OCI-LY7 (cell line): ENCODE results near the gene SIPA1L3. TPM values are rescaled to one million over a fixed set of nuclear protein-coding genes. Genes with fewer than 3 reads are reported as not detected.
A peak's percentile ranks its signal among the peaks of the same experiment; 100 is the strongest.
"Not testable (repeated sequence)": the region's sequence is repeated elsewhere in the genome, so short reads cannot be mapped to it uniquely, and the experiment has no call there.

Experiments used
- BruUV-seq: library from RNA; stranded (reverse); fragments of 400-500 nt; replicated peaks from 2 replicates; lab custom pipeline; 2021; lab: Mats Ljungman, UMichigan
- CTCF ChIA-PET: fragments of 300-600 bp; sonication (Branson Sonifier 250); formaldehyde crosslinking; loops from one replicate; lab custom pipeline; 2022; ENCODE audit warnings: antibody characterized with exemption; ENCODE audit not compliant: unreplicated experiment; lab: Charles Lee
- POLR2A ChIA-PET: fragments of 300-600 bp; sonication (Branson Sonifier 250); formaldehyde crosslinking; loops from one replicate; lab custom pipeline; 2022; ENCODE audit warnings: antibody characterized with exemption; lab: Charles Lee
- DNase-seq: peaks from one replicate; pipeline ENCODE4 v3.0.0-alpha.2; 2015; ENCODE audit warnings: low spot score
- H2AFZ ChIP-seq: fragments of 200-600 bp; sonication (generic), shearing (Covaris generic); 2 replicates; pipeline ENCODE4 v1.6.1; 2014; ENCODE audit warnings: mild to moderate bottlenecking, antibody characterized with exemption, low read length, moderate library complexity
- H3K27ac ChIP-seq: fragments of 200-600 bp; sonication (generic); 2 replicates; pipeline ENCODE4 v1.5.1; 2014; ENCODE audit warnings: mixed run types, low read depth, mild to moderate bottlenecking, moderate library complexity, low read length, inconsistent platforms; ENCODE audit not compliant: poor library complexity, severe bottlenecking
- H3K36me3 ChIP-seq: fragments of 200-600 bp; sonication (generic); 2 replicates; pipeline ENCODE4 v1.6.1; 2014; ENCODE audit warnings: mild to moderate bottlenecking, antibody characterized with exemption, low read length, moderate library complexity, mixed read lengths; ENCODE audit not compliant: insufficient read depth
- H3K4me1 ChIP-seq: fragments of 200-600 bp; sonication (generic); 2 replicates; pipeline ENCODE4 v1.5.1; 2014; ENCODE audit warnings: mild to moderate bottlenecking, low read length; ENCODE audit not compliant: insufficient read depth, poor library complexity, severe bottlenecking
- H3K4me2 ChIP-seq: fragments of 200-600 bp; sonication (generic); 2 replicates; pipeline ENCODE4 v1.6.1; 2014; ENCODE audit warnings: mild to moderate bottlenecking, low read length
- H3K4me3 ChIP-seq: fragments of 200-600 bp; sonication (generic); 2 replicates; pipeline ENCODE4 v1.5.1; 2014; ENCODE audit warnings: mild to moderate bottlenecking, low read depth, low read length; ENCODE audit not compliant: poor library complexity, severe bottlenecking
- H3K79me2 ChIP-seq: fragments of 200-600 bp; sonication (generic); 2 replicates; pipeline ENCODE4 v1.6.1; 2016; ENCODE audit warnings: low read depth, mild to moderate bottlenecking, low read length, moderate library complexity, mixed read lengths; ENCODE audit not compliant: insufficient read depth
- H3K9me2 ChIP-seq: fragments of 200-600 bp; sonication (generic); 2 replicates; pipeline ENCODE4 v1.6.1; 2016; ENCODE audit warnings: mild to moderate bottlenecking, low read length, mixed read lengths; ENCODE audit not compliant: insufficient read depth
- H3K9me3 ChIP-seq: fragments of 200-600 bp; sonication (generic); 2 replicates; pipeline ENCODE4 v1.6.1; 2014; ENCODE audit warnings: mild to moderate bottlenecking, mixed run types, low read length, mixed read lengths
- H4K20me1 ChIP-seq: fragments of 200-600 bp; sonication (generic); 2 replicates; pipeline ENCODE4 v1.6.1; 2014; ENCODE audit warnings: mild to moderate bottlenecking, antibody characterized with exemption, low read length, moderate library complexity, mixed read lengths; ENCODE audit not compliant: insufficient read depth
- EZH2phosphoT487 ChIP-seq: fragments of 200-600 bp; sonication (generic); IDR thresholded peaks from 2 replicates; pipeline ENCODE4 v1.6.1; 2018; ENCODE audit warnings: low read depth, borderline replicate concordance, mild to moderate bottlenecking, mixed run types, antibody characterized with exemption, low read length, moderate library complexity, mixed read lengths
- intact Hi-C: fragments of 100-400 bp; cut with micrococcal nuclease; formaldehyde crosslinking; loops from one replicate; pipeline ENCODE4 v1.10.0; 2022; ENCODE audit not compliant: unreplicated experiment
- total RNA-seq, 2 experiments: library from RNA; depleted of rRNA in 1 of 2; stranded (reverse); fragments of >200 nt in 1 of 2; shearing (Covaris generic) in 1 of 2; gene quantifications; 2 replicates each; pipeline ENCODE4 v1.2.3, GENCODE V29; 2014 to 2022
- TF ChIP-seq, protein P1 (sequence below): fragments of 200-600 bp; sonication (generic); conservative IDR thresholded peaks from 2 replicates; pipeline ENCODE4 v1.5.1; 2014; ENCODE audit warnings: mild to moderate bottlenecking, antibody characterized with exemption, low read length, moderate library complexity, mixed read lengths

SIPA1L3 gene
- total RNA-seq, 2 experiments from 2014 or later = 21.2 to 84.4 TPM

DNA sequence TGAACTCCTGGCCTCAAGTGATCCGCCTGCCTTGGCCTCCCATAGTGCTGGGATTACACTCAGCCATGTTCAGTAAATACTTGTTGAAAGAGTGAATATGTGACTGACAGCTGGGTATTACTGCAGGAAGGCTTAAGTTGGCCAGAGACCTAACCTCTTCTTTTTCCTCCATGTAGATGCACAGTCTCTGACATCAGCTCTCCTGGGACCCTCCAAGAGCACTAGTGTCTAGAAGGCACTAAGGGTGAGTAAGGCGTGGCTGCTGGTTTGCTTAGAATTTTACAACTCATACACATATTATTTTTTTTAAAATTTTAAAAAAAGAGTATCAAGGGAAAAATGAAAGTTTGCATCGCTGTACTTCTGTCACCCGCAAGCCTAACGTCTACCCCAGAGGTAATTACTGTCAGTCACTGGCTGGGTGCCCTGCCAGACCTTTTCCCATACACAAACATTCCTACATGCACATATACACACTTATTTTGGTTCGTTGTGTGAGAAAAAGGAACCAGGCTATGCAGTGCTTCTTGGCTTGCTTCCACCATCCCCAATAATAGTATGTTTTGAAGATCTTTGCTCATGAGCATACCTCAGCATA is 122.0 kb downstream of the SIPA1L3 start:
- ChIA-PET CTCF (no interaction called here), POLR2A (interaction anchor here (1.1 kb wide), 1 partner anchor 9 kb away, joined by 3 read pairs; no protein-coding TSS in a partner anchor)
- BruUV-seq = no TSS peak
- Histone ChIP-seq H3K79me2 (peaks cover 6% of the 10 kb centered on the region; the same call in 1 of the 2 replicates), H3K9me3 (peaks cover 18% of the 10 kb centered on the region; the same call in 1 of the 2 replicates), H2AFZ (no peak overlapping the region), H3K4me2 (no peak overlapping the region), H4K20me1 (no peaks in the 10 kb centered on the region), H3K27ac (no peak overlapping the region), H3K9me2 (no peaks in the 10 kb centered on the region), H3K4me1 (peaks cover 37% of the 10 kb centered on the region), H3K36me3 (peaks cover 32% of the 10 kb centered on the region), H3K4me3 (no peak overlapping the region)
- intact Hi-C loops = no loop called here
- TF ChIP-seq, protein P1, sequence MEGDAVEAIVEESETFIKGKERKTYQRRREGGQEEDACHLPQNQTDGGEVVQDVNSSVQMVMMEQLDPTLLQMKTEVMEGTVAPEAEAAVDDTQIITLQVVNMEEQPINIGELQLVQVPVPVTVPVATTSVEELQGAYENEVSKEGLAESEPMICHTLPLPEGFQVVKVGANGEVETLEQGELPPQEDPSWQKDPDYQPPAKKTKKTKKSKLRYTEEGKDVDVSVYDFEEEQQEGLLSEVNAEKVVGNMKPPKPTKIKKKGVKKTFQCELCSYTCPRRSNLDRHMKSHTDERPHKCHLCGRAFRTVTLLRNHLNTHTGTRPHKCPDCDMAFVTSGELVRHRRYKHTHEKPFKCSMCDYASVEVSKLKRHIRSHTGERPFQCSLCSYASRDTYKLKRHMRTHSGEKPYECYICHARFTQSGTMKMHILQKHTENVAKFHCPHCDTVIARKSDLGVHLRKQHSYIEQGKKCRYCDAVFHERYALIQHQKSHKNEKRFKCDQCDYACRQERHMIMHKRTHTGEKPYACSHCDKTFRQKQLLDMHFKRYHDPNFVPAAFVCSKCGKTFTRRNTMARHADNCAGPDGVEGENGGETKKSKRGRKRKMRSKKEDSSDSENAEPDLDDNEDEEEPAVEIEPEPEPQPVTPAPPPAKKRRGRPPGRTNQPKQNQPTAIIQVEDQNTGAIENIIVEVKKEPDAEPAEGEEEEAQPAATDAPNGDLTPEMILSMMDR = no peak
- TF ChIP-seq EZH2phosphoT487 = no peak
- no peak for DNase-seq

DNA sequence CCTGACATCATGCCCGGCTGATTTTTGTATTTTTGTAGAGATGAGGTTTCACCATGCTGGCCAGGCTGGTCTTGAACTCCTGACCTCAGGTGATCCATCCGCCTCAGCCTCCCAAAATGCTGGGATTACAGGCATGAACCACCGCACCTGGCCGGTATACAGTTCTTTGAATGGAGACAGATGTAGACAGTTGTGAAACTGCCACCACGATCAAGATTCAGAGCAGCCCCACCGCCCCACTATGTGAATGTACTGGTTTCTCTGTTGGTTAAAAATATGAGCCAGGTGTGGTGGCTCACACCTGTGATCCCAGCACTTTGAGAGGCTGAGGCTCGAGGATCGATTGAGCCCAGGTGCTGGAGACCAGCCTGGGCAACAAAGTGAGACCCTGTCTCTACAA is 123.0 kb downstream of the SIPA1L3 start:
- H3K27ac ChIP-seq, POLR2A ChIA-PET, H2AFZ ChIP-seq, H3K4me2 ChIP-seq, CTCF ChIA-PET, H3K4me3 ChIP-seq, H4K20me1 ChIP-seq, DNase-seq, H3K79me2 ChIP-seq, H3K9me2 ChIP-seq, BruUV-seq: not testable (repeated sequence)
- H3K4me1 ChIP-seq = peaks cover 47% of the 10 kb centered on the region
- peaks cover 18% of the 10 kb centered on the region; the same call in 1 of the 2 replicates for H3K9me3 ChIP-seq
- intact Hi-C loops = loop anchor here (5.0 kb wide), 1 partner anchor 103 kb away; no protein-coding TSS in a partner anchor
- peaks cover 32% of the 10 kb centered on the region for H3K36me3 ChIP-seq

DNA sequence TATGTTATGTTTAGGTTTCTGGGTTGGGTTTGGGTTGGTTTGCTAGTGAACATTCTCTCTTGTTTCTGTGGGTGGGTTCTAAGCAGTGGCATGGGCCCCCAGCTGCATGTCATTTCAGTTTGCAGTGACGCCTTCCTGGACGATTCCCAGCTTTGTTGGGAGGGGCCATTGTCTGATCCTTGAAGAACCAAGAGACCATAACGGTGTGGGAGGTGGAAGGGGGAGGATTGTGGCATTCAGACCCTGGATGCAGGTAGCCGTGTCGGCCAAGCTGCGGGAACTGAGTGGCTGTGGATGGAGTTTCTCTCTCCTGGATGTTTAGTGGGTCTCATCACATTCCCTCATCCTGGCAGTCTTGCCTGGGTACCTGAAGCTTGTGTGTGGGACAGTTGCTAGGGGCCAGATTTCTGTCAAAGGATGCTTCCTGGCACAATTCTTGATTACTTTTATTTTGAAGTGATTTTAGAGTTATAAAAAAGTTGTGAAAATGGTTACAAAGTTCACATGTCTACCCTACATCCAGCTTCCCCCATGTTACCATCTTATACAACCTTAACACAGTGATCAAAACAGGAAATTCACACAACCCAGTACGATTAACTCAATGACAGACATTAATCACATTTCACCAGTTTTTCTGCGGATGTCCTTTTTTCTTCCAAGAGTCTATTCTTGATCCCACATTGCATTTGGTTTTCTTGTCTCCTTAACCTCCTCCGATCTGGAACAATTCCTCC is 123.8 kb downstream of the SIPA1L3 start:
- BruUV-seq = TSS peak; percentile 40
- intact Hi-C loops = loop anchor here (5.0 kb wide), 1 partner anchor 104 kb away; no protein-coding TSS in a partner anchor
- Histone ChIP-seq H3K79me2 (peaks cover 11% of the 10 kb centered on the region; the same call in 1 of the 2 replicates), H3K4me1 (peaks cover 50% of the 10 kb centered on the region), H4K20me1 (no peaks in the 10 kb centered on the region), H3K36me3 (peaks cover 32% of the 10 kb centered on the region), H3K9me2 (no peaks in the 10 kb centered on the region), H3K27ac (peak overlapping the region; percentile 97), H3K9me3 (peaks cover 18% of the 10 kb centered on the region; the same call in 1 of the 2 replicates), H3K4me2 (0 out of 2 replicates have a peak overlapping the region, but pooled peaks have one; percentile 82), H3K4me3 (no peak overlapping the region), H2AFZ (no peak overlapping the region)
- CTCF ChIA-PET = no interaction called here
- POLR2A ChIA-PET = interaction anchor here (0.6 to 3.0 kb wide), 2 partner anchors 26 to 122 kb away, joined by 4 to 20 read pairs; no protein-coding TSS in a partner anchor
- TF ChIP-seq EZH2phosphoT487 = no peak
- TF ChIP-seq, protein P1 = no peak
- DNase-seq = no peak
